GM21825 (cell line): ENCODE data around the gene LRP2.
"Not testable (repeated sequence)": the region's sequence is repeated elsewhere in the genome, so short reads cannot be mapped to it uniquely, and the experiment has no call there.

Experiments
- ATAC-seq: cut with Tn5 transposase; IDR thresholded peaks from one replicate; pipeline ENCODE4 v1.9.1; 2021; ENCODE audit warnings: mild to moderate bottlenecking, moderate library complexity; ENCODE audit not compliant: unreplicated experiment

LRP2 gene

DNA sequence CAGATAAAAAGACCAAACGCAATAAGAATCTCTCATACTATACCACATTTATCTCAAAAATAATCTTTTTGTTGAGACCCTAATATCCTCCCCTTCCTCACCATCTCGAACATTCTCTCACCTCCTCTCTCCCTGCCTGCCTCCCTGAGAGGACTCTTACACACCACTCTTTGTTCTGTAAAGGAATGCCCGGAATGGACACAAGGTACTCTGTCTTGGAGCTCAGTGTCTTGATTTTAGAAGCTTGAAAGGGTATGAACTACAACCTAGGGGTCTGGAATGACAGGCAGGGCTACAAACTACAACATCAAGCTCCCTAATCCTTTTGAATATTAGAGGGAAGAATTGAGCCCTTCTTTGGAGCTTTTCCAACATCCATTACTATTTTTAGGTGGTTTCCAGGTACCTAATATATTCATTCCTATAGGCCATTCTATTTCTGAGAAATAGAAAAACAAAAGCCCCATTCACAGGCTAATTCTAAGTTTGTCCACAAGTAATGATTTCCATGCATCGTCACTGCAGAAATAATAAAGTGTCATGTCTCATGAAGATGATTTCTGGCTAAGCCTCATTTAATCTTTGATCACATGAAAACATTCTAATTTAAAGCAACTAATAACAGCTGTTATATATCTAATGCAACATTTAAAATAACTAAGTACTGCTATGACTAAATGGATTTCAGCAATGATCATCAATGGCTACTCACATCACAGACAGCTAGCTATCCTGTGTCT is 60.6 kb downstream of the LRP2 start:
- ATAC-seq = no peak

DNA sequence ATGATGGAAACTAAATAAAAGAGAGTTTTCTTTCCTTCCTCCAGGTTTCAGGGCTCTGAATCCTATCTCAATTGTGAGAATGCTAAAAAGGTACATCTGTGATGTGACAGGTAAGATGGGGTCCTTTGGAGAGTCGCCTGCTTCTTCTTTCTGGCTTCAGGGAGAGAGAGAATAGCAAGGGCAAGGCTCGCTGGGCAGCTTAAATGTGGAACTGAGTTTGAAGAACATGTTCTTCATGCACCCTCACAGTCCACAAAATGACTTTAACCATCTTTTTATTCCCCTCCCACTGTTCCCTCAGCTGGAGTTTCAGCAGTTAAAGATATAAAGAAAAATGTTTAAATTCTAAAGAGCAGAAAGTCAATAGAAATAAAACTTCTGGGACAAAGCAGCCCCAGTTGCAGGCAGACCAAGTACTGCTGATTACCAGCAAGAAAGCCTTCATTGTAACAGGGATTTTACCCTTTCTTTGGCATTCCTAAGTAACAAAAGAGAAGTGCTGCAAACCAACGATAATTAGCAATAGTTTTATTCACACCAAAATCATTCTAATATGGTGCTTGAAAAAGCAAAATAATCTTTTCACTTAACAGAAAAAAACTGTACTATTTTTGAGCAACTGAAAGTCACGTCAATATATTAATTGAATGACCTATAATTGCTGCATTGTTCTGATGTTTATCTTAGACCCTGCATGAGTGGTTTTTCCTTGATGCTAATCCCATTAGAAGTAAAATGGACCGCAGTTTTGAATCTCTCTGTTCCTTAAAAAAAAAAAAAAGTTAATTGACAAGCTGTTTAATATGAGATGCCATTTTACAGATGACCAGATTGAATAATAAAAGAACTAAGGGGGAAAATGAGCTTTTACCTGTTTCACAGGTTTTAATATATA is 61.5 kb downstream of the LRP2 start:
- ATAC-seq = no peak

DNA sequence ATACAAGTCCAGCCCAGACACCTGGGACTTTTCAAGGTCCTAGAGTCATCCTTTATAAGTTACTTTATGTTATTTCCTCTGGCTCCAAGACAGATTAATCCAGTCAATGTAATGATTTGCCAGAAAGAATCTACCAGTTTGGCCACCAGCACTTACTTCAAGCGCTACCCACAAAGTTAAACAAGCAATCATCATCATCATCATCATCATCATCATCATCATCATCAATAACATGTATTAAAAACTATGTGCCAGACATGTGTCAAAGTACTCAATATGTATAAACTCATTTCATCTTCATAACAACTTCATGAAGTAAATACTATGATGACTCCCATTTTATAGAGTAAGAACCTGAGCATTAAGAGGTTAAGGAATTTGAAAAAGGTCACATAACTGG is 64.3 kb downstream of the LRP2 start:
- no peak for ATAC-seq

DNA sequence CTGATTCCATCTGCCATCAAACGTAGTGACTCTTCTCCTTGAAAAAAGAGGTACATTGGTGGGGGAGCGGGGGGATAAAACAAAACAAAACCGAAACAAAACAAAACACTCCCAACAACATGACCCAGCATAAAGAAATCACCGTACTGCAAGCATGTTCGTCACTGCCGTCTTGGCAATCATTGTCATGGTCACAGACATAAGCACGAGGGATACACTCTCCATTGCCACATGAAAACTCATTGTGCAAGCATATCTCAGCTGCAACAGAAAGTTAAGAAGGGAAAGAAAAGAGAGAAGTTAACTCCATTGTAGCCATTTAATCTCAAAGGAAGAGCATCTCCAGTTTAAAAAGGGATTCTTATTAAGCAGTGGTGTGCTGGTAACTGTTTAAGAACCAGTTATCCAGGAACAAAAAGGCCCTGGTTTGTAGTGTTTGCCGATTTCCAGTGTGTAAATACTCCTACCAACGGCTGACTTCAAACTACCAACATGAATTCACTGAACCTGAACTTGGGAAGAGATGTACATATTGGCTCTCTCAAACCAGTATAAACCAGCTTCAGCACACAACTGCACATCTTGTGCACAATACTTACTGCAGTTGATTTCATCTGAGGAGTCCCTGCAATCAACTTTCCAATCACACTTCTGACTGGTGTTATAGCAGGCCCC is 68.2 kb downstream of the LRP2 start:
- ATAC-seq = no peak

DNA sequence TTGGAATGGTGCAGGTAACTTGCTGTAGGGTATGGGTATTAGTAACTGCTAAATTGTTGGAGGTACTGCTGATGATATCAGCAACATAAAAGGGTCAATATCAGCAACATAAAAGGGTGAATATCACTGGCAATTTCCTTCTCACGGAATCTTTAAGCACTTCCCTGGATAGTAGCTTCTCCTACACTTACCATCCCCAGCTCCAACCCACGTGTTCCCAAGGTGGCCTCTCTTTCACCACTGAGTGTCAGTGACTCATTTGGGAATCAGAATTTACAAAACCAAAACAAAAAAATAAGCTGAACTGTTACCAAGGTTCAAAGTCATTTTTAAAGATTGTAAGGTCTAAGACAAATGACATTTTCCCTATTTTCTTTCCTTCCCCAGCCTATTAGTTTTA is 70.8 kb downstream of the LRP2 start:
- no peak for ATAC-seq

DNA sequence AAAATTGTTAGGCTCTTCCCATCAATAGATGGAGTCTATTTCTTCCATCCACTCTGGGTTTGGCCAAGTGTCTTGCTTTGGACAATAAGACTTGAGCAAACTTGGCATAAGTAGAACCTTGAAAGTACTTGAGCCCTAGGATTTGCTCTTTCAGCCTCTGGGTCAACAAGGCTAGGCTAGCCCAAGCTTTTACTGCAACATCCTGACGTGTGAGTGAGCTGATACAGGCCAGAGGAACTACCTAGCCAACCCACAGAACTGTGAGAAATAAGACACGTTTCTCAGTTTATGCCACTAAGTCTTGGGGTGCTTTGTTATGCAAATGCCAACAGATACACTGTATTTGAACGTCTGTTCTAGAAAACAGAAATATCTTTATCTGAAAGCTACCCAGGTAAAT is 71.9 kb downstream of the LRP2 start:
- no peak for ATAC-seq

DNA sequence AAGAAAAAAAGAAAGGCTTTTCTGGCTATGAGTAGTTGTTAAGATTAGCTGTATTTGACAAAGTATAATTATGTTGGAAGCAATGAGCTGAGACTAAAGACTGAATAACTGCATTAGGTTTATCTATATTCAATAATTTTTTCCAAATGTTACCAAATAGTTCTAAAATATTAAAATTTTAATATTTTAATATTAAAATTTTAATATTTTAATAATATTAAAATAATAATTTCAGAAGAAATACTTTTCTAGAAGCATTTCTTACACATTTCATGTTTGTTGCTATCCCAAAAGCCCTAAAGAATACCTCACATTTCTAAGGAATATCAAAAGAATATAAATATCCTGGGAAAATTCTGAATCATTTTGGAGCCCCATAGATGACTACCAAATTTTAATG is 74.7 kb downstream of the LRP2 start:
- no peak for ATAC-seq

DNA sequence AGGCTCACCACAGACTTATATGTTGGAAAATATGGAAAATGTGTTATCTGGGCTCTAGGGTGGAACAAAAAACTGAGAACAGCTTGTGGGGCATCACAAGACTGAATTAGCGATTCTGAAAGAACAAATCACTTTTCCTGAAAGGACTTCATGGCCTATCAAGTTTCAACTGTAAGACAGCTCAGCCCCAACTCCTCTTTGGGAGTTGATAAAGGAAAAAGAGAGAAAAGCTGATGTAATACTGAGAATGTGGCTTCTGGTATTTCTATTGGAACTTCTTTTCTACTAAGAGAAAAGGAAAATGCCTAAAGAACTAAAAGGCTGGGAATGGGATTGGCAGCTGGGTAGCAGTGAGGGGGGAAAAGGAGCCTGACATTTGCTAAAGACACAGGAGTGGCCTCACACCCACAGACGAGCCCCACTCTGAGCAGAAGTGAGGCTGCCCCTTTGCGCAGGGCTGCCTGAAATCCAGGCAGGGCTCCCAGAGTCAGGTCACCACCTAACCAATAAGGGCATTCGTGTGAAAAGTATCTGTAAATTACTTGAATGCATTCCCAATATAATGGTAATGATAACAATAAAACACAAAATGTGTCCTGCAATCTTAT is 75.6 kb downstream of the LRP2 start:
- ATAC-seq = no peak

DNA sequence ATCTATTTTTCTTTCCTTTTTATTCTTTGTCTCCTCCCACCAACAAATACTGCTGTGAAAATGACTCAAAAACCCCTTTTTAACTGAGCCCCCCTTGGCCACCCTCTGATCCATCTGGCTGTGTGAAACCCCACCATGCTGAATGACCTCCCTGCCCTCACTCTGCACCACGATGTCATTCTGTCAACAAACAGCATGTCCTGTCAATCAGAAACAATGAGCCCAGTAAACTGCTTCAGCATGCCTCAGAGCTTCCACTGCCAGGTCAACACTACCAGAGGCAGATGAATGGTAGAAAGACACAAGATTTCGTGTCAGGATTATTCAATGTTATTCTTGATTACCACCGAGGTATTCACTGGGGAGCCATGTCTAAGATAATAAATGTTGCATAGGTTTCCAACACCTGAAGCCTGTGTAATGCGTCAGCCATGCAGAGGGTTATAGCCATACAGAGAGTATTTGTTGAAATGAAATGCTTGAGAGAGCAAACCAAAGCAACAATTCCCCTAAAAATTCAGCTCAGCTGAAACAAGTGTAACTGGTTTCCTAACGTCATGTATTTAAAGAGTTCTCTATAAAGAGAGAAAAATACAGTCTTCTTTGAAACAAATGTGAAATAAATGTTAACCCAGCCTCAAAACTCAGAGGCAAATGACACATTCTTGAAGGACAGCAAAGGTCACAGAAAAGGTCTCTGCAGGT is 76.7 kb downstream of the LRP2 start:
- no peak for ATAC-seq

DNA sequence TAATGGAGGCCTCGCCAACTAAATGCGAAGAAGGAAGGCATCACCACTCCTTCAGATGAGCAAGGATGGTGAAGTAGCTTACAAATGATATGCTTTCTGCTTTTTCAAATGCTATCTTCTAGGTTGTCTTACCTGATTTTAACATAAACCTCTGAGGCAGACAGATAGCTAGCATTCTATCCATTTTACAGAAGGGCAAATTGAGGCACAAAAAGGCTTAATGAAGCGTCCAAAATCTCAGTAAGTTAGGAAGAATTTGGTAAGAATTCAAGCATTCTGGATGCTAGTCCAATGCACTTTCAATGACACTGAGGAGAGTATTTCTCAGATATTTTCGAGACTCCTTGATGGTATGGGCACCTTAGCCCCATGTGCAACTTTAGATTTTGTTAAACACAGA is 81.8 kb downstream of the LRP2 start:
- ATAC-seq = no peak

DNA sequence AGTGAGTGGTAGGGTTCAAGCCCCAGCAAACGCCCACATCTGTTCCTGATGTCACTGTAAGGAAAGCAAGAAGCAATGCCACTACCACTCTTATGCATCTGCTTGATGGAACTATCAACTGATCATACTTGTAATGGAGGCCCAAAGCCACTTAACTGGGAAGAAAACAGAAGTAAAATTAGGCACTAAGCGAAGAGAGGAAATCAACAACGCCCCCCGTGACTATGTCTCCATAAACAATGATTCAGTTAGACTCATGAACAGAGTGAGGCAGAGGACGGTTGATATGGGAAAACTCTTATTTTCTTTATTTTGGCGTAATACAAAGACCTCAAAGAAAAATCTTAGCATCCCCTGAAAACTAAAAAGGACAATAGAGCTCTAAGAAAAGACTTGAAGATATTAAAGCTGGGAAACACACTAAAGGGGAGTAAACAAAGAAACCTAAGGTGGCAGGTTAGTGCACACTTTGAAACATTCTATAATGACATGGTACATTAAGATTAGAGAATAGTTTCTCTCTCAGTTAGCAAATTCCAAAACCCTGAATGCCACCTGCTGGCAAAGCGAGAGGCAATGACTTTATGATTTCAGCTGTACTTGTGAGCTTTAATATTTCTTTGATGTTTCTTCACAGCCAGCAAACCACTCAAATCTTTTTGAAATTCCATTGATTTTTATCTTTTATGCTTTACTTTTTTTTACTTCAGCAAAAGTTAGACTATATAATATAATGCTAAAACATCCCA is 86.5 kb downstream of the LRP2 start:
- ATAC-seq = no peak

DNA sequence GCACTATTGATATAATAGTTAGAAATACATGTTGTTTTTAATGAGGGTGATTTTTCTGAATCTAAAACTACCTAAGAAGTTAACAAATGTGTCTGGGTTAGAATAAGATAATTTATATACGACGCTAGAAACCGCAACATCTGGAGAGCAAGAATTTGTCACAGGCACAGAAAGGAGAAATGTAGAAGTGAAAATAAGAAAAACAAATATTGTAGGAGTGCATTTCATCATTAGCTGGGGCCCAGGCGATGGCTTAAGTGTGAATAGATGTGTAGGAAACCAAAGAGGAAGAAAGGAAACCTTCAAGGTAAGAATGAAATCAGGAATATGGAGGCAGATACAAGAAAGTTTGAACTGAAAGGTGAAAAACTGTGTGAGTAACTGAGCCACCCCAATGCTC is 90.3 kb downstream of the LRP2 start:
- ATAC-seq = no peak

DNA sequence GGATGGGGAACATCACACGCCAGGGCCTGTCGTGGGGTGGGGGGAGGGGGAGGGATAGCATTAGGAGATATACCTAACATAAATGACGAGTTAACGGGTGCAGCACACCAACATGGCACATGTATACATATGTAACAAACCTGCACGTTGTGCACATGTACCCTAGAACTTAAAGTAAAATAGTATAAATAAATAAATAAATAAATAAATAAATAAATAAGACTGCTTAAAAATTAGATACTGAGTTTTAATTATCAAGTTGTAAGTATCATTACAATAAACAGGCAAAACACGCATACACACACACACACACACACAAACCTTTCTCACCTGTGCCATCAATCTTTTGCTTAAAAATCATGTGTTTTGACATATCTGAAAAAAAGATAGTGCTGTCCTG is 91.8 kb downstream of the LRP2 start:
- not testable (repeated sequence) for ATAC-seq

DNA sequence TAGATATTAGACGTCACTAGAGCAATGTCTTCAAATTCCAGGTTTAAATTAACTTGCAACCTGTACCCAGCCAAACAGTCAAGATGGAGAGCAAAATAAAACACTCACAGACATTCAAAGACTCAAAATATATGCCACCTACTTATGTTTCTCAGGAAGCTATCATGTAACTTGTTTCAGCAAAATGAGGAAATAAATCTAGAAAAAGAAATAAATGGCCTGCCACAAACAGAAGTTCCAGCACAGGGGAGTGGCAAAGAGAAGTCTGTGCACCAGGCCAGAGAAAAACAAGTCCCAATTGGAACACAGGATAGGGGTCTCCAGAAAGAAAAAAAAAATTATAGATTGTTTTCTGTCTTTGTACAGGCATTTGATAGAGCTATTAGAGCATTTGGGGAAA is 96.7 kb downstream of the LRP2 start:
- ATAC-seq = no peak

DNA sequence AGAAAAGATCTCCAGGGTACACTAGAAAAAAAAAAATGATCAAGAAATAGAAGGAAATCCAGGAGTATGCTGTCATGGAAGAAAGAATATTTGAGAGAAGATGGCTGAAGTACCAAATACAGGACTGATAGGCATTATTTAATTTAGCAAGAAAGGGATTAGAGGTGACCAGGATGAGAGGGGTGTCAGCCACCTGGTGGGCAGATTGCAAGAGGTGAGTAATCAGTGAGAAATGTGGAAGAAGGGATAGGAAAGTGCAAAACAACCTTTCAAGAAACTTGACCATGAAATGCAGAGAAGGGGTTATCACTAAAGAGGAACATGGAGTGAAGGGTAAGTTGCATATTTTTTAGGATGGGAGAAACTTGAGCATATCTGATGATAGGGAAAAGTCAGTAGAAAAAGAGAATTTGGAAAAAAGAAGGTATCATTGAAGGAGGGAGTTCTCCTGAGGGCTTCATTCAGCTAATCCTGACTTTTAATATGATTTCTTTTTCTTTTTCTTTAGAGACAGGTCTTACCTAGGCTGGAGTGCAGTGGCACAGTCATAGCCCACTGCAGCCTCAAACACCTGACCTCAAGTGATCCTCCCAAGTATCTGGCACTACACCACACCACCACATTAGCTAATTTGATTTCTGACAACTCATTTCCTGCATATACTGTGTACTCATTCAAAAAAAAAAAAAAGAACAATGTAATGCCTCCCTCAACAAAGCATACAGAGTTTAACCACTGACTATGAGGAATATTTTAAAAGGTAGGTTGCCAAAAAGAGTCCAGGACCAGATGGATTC is 101.3 kb downstream of the LRP2 start:
- ATAC-seq = no peak

DNA sequence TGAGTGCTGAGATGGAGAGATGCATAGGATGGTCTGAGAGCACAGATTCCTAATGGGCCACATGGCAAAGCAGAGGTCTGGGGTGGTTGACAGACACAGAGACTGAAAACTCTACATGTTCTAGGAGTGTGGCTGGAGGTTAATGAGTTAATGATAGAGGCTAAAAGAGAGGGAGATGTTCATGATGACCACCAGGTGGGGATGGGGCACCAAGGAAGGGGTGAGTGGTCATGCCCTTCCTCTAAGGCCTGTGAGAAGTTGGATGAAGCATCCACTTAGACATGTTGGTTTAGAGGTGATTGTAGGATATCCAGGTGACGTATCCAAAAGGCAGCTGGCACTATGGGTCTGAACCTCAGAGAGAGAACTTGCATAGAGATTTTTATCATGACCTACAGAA is 102.1 kb downstream of the LRP2 start:
- ATAC-seq = no peak

DNA sequence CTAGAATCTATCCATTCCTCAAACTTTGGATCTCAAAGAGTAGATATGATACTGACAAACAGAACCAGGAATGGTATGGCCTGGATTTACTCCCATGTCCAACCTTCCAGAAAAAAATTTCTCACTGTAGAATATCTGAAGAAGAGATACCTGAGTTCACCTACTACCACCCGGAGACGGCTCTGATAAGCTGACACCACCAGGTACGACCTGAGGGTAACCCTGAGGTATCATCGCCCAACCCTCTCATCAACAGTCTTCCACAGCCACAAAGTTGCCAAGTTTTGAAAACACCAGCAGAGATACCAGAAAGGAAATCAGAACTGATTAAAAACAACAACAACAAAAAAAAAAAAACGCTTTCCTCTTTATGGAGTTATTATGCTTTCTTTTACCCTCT is 102.9 kb downstream of the LRP2 start:
- no peak for ATAC-seq

DNA sequence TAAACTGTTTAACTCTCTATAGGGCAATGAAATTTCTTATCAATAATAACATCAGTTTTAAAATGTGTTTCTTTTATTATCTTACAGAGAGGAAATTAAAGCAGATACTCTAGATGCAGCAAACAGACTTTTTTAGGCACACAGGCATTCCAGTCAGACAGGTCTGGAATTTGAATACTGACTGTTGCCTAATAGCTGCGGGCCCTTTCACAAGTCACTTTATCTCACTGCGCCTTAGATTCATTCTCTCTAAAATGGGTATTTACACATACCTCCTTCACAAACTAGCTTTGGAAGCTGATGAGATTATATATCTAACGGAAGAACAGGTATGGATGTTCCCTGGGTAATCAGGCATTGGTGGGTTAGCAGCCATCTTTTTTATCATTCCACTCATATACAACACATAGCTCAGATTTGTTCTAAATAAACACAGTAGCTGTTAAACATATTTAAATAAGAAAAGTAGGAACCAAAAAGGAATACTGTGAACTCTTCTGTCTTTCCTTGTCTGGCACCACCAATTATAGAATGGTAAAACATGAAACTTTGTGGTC is 104.2 kb downstream of the LRP2 start:
- no peak for ATAC-seq

DNA sequence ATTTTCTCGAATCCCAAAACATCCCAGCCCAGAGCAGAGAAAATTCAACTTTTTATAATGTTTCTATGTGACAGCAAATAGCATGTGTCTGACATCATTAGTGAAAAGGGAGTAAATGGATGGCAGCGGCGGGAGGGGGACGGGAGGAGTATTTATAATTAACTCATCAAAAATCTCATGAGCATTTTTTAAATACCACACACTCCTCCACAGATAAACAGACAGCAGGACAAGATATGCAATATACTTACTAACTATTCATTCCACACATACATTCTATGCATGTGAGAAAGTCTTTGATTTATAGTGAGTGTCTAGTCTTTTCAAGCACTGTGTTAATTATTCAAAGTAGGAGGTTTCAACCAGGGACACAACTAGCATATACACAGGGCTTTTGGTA is 107.6 kb downstream of the LRP2 start:
- no peak for ATAC-seq
